Measurements from ENCODE around the gene SFPQ.
"Not testable (repeated sequence)": the region's sequence is repeated elsewhere in the genome, so short reads cannot be mapped to it uniquely, and the experiment has no call there.

Gene SFPQ

DNA sequence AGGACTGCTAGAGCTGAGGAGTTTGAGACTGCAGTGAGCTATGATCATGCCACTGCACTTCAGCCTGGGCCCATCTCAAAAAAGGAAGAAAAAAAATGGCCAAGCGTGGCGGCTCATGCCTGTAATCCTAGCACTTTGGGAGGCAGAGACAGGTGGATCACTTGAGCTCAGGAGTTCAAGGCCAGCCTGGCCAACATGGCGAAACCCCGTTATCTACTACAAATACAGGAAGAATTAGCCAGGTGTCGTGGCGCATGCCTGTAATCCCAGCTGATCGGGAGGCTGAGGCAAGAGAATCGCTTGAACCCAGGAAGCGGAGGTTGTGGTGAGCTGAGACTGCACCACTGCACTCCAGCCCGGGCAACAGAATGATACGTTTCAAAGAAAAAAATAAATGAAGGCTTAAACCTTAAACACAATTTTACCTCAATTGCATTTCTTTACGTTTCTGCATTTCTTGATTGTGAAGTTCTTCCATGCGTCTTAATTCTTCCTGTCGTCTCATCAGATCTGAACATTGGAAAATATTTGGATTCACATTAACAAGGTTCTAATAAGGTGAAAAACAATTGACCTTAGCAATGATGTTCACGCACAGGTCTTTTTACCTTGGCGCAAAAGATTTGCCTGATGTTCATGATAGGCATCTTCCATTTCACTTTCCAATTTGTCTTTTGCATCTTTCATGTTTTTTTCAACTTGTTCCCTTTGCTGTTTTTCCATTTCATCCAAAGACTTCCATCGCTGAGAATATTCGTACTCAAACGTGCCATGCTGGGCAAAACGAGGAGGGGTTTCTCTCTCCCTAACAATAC is 4.2 kb downstream of the SFPQ start:
- no peak for DNase-seq (ENCODE audit: low read depth in 2 of 3, low spot score in 1 of 3)

DNA sequence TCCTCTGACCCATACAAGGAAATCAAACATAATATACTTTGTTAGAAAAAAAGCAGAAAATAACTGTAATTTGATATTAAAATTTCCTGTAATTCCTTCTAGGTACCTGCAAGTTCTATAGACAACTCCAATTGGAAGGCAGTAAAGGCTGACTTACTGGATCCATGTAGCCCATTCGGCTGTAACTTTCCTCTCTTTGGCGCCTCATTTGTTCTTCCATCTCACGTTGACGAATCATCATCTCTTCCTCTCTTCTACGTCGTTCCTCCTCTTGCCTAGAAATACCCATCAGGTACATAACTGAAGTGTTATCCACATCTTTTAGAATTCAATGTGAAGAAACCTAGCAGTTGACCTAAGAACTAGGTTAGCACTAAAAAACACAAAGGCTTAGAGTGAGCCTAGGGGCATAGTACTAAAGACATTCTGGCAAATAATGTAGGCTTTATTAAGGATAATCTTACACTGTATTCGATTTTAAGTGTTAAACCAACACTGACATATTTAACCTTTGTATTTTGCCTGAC is 5.1 kb downstream of the SFPQ start:
- no peak for DNase-seq (ENCODE audit: low read depth in 2 of 3, low spot score in 1 of 3)

GRCh38 chr1:35186239-35186638 is 6.7 kb downstream of the SFPQ start:
- DNase-seq (ENCODE audit: low read depth in 2 of 3, low spot score in 1 of 3): no peak

- DNase-seq (ENCODE audit: low read depth in 2 of 3, low spot score in 1 of 3): no peak
Observed at GRCh38 chr1:35185200-35185599, 7.7 kb downstream of the SFPQ start.

DNA sequence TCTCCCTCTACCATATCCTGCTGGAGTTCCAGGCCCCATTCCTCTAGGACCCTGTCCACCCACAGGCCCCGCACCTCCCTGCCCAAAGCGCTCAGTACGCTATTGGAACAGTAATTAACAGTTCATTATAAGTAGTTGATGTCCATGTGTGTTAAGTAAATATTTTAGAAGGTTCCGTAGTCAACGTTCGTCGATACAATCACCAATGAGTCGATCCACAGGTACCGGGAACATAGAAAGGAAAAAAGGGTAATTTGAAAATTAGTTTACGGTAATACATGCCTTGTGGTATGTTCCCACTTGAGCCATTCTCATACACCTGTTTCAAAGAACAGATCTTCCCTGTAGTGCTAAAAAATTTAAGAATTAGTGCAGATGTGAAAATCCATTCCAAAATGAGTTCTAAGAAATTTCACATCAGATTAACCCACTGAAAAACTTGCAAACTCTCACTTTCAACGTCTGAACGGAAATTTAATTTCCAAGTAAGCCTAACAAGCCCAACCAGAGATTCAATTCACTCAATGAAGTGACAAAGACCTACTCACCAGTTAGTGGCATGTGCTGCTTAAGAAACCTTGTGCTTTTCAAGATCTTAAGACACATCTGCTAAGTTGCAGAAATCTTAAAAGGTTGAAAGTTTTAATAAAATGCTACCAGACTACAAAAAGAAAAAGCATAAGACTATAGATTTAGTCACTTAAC is 8.3 kb downstream of the SFPQ start:
- DNase-seq (ENCODE audit: low read depth in 2 of 3, low spot score in 1 of 3): no peak

GRCh38 chr1:35181790-35182455 is 11.0 kb downstream of the SFPQ start:
- no peak for DNase-seq (ENCODE audit: low read depth in 2 of 3, low spot score in 1 of 3)

DNA sequence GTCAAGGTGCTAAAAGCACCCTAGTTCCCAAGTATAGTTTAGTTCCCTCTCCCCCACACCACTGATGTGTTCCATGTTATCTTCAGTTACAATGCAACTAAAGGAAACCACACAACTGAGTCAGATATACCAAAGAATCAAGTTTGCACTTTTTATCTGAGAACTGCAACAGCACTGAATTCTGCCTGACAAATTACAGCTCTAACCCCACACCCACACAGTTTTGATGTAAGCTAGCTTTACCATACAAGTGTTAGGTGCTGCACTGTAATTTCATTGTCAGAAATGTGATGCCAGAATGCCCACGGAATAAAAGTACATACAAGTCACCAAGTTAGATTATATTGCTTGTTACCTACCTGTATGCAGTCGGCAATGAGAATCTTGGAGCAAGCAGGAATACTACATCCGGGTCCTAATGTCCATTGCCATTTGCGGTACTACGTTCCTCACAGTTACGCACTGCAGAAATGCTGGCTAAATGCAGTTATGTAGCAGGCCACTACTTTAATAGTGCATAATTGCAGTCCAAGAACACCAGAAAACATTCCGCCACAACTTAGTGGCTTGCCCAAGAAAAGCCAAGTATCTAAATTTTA is 12.1 kb downstream of the SFPQ start:
- DNase-seq (ENCODE audit: low read depth in 2 of 3, low spot score in 1 of 3): peak in 1 of 3 donors; percentile 32

DNA sequence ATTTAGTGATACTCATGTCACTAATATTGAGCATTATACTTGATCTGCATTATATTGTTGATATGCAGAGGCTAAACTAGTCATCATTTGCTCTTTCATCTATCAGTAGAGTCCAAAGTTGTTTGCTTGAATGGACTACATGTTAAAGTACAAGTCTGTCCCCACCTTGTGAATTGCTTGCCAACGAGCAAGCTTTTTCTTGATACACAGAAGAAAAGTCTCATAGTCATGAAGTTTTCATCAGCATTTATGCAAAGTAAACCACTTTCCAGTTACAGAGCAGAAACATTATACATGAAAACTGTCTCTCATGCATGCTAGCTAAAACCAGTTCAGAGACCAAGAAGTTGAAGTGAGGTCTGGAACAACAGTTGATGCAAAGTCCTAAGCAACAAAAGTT is 13.0 kb downstream of the SFPQ start:
- DNase-seq (ENCODE audit: low read depth in 2 of 3, low spot score in 1 of 3): no peak

GRCh38 chr1:35178874-35179380 is 14.0 kb downstream of the SFPQ start:
- DNase-seq (ENCODE audit: low read depth in 2 of 3, low spot score in 1 of 3): no peak

- DNase-seq (ENCODE audit: low read depth in 2 of 3, low spot score in 1 of 3): no peak
Observed at GRCh38 chr1:35178295-35178695, 14.7 kb downstream of the SFPQ start.

DNA sequence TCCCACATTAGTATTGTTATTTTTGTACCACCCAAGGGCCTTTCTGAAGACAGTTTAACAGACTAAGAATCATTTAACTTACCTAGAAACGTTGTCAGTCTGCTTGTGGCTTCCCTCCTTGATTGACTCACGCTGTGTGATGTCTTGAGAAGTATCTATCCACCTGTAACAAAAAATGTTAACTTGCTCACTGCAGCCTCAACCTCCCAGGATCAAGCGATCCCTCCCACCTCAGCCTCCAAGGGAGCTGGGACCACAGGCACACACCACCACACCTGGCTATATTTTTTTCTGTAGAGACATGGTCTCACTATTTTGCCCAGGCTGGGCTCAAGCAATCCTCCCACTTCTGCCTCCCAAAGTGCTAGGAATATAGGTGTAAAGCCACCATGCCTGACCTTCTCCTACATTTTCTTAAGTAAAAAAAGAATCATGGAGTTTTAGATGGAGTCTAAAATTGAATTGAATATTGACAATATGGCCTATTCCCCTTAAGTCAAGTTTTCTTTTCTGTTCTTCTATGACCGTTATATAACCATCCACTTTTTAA is 15.6 kb downstream of the SFPQ start:
- no peak for DNase-seq (ENCODE audit: low read depth in 2 of 3, low spot score in 1 of 3)

- no peak for DNase-seq (ENCODE audit: low read depth in 2 of 3, low spot score in 1 of 3)
Observed at GRCh38 chr1:35175602-35176001, 17.3 kb downstream of the SFPQ start.

DNA sequence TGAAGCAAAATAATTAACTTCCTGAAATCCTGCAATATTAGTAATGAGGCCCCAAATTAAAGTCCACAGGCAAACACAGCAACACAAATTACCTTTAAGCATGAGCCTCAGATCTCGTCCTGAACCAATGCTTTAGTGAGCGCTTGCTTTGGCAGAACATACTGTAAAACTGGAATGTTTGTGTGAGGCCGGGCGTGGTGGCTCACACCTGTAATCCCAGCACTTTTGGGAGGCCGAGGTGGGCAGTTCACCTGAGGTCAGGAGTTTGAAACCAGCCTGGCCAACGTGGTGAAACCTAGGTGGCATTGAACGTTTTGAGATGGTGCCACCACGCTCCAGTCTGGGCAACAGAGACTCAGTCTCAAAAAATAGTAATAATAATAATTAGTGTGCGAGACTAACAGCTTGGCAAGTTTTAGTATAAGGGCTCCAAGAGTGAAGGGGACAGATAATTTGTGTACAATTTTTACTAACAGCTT is 17.8 kb downstream of the SFPQ start:
- no peak for DNase-seq (ENCODE audit: low read depth in 2 of 3, low spot score in 1 of 3)

DNA sequence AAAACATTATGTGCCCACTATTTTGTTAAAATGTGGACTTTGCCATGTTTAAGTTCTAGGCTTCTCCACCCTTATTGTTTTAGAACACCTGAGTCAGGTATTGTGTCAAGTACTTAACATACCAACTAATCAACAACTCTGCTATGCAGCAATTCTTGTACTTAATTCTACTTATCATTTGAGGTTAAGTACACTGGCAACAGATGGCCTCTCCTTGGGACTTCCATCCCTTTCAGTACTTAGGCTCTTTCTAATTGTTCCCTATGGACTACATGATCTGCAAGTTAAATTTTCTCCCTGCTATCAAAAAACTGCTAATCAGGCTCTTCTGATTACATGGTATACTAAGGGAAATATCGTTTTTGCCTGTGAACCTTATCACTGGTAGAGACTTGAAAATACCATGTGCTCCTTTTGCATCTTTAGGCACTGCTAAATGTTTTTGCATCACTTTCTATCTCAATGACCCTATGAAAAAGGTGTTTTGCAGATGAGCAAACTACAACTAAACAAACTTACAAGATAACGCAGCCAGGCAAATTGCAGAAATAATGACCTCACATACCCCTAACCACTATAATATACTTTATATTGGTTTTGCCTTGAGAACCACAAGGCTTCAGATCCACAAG is 18.9 kb downstream of the SFPQ start:
- DNase-seq (ENCODE audit: low read depth in 2 of 3, low spot score in 1 of 3): no peak

DNA sequence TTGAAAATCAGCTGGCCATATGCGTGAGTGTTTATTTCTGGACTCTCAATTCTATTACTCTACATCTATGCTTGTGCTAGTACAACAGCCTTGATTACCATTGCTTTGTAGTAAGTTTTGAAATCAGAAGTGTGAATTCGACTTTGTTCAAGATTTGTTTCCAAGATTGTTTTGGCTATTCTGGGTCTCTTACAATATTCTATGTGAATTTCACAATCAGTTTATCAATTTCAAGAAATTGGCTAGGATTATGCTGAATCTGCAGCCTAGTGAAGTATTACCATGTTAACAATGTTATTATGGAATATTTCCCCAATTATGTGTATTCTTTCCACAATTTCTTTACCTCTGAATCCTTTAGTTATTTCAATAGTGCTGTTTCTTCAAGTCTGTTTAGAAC is 19.5 kb downstream of the SFPQ start:
- DNase-seq (ENCODE audit: low read depth in 2 of 3, low spot score in 1 of 3): no peak

DNA sequence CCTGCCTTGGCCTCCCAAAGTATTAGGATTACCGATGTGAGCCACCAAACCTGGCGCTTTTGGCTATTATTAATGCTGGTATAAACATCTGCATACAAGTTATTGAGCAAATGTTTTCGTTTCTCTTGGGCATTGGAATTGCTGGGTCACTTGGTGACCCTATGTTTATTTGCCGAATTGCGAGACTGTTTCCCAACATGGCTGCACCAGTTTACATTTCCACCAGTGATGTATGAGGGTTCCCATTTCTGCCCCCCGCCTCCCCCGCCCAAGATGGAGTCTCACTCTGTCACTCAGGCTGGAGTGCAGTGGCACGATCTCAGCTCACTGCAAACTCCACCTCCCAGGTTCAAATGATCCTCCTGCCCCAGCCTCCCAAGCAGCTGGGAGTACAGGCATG is 20.9 kb downstream of the SFPQ start:
- no peak for DNase-seq (ENCODE audit: low read depth in 2 of 3, low spot score in 1 of 3)

GRCh38 chr1:35171579-35171978 is 21.4 kb downstream of the SFPQ start:
- DNase-seq (ENCODE audit: low read depth in 2 of 3, low spot score in 1 of 3): no peak

GRCh38 chr1:35164893-35165292 is 28.1 kb downstream of the SFPQ start:
- no peak for DNase-seq (ENCODE audit: low read depth in 2 of 3, low spot score in 1 of 3)

DNA sequence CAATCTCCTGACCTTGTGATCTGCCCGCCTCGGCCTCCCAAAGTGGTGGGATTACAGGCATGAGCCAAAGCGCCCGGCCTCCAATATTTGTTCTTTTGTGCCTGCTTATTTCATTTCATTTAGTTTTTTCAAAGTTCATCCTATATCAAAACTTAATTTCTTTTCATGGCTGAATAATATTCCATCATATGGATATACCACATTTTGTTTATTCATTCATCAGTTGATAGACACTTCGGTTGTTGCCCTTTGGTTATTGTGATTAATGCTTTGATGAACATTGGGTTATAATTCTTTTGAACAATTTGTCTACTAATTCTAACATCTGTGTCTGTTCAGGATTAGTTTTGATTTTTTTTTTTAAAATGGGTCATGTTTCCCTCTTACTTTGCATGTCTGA is 41.7 kb downstream of the SFPQ start:
- DNase-seq (ENCODE audit: low read depth in 2 of 3, low spot score in 1 of 3): no peak

GRCh38 chr1:35145892-35146549 is 46.9 kb downstream of the SFPQ start:
- DNase-seq (ENCODE audit: low read depth in 2 of 3, low spot score in 1 of 3): not testable (repeated sequence)
